ENCODE measurements around the gene CCDC88C.

CCDC88C gene

GRCh38 chr14:91331721-91332120 lies 85.9 kb downstream of the CCDC88C start:
- Histone ChIP-seq H4K8ac (ENCODE audit: low read depth, low read length) (no peak overlapping the region), H3K4ac (ENCODE audit: low read depth, low read length) (no peak overlapping the region), H3K18ac (ENCODE audit: low read length) (no peak overlapping the region), H2AK5ac (ENCODE audit: low read length) (no peak overlapping the region), H3K27ac (ENCODE audit: low read depth, low read length) (no peak overlapping the region), H3K79me2 (ENCODE audit: control insufficient read depth, insufficient read depth, low read length, poor library complexity) (no peaks in the 10 kb centered on the region), H3K4me2 (ENCODE audit: low read length) (no peak overlapping the region), H3K79me1 (ENCODE audit: low read length) (no peaks in the 10 kb centered on the region), H3K4me3 (ENCODE audit: low read depth, low read length) (no peak overlapping the region), H3K14ac (ENCODE audit: low read length) (no peak overlapping the region), H3K9ac (ENCODE audit: low read length) (no peak overlapping the region), H3K9me3 (ENCODE audit: insufficient read depth, low read depth, low read length) (no peaks in the 10 kb centered on the region), H4K91ac (ENCODE audit: low read depth, low read length) (no peak overlapping the region), H2BK5ac (ENCODE audit: low read depth, low read length, poor library complexity) (no peak overlapping the region), H3K23ac (ENCODE audit: low read length) (no peak overlapping the region), H3K4me1 (ENCODE audit: control insufficient read depth in 1 of 2, insufficient read depth in 2 of 2, low read length in 2 of 2) (peaks cover 3 to 6% of the 10 kb centered on the region in 2 experiments), H4K12ac (ENCODE audit: low read depth, low read length) (no peak overlapping the region), H3K36me3 (ENCODE audit: control insufficient read depth in 1 of 2, insufficient read depth in 2 of 2, low read length in 2 of 2) (no peaks in the 10 kb centered on the region), H2BK120ac (ENCODE audit: insufficient read depth, low read length, poor library complexity) (no peak overlapping the region), H2AFZ (ENCODE audit: insufficient read depth, low read length, poor library complexity) (no peak overlapping the region), H3K27me3 (ENCODE audit: insufficient read depth, low read length) (no peaks in the 10 kb centered on the region), H2BK12ac (ENCODE audit: low read length) (no peak overlapping the region)
- no peak for DNase-seq
- no CpG with 5 or more reads among the region's 3 CpGs for WGBS (ENCODE audit: extremely low coverage, insufficient coverage, insufficient read length)

DNA sequence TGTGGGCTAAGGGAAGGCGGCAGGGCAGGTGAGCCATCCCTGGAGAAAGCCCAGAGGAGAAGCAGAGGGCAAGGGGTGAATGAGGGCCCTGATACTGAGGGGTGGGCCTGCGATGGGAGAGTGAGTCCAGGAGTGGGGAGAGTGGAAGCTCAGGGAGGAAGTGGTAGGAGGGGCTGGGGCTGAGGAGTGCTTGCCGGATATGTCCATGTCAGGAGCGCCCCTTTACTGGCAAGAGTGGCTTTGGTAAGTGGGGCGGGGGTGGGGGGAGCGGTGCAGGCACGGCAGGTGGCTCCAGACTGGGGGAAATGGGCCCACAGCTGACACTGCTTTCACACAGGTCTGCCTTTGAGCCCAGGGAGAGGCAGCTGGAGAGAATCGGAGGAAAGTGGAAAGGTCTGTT lies 86.8 kb downstream of the CCDC88C start:
- Histone ChIP-seq H3K4ac (ENCODE audit: low read depth, low read length) (no peak overlapping the region), H2AK5ac (ENCODE audit: low read length) (no peak overlapping the region), H3K27me3 (ENCODE audit: insufficient read depth, low read length) (no peaks in the 10 kb centered on the region), H2AFZ (ENCODE audit: insufficient read depth, low read length, poor library complexity) (peak overlapping the region; percentile 56), H4K91ac (ENCODE audit: low read depth, low read length) (no peak overlapping the region), H3K27ac (ENCODE audit: low read depth, low read length) (no peak overlapping the region), H3K4me1 (ENCODE audit: control insufficient read depth in 1 of 2, insufficient read depth in 2 of 2, low read length in 2 of 2) (peaks cover 3 to 6% of the 10 kb centered on the region in 2 experiments), H3K18ac (ENCODE audit: low read length) (no peak overlapping the region), H3K4me2 (ENCODE audit: low read length) (no peak overlapping the region), H3K14ac (ENCODE audit: low read length) (no peak overlapping the region), H3K9ac (ENCODE audit: low read length) (no peak overlapping the region), H2BK12ac (ENCODE audit: low read length) (no peak overlapping the region), H3K4me3 (ENCODE audit: low read depth, low read length) (no peak overlapping the region), H3K9me3 (ENCODE audit: insufficient read depth, low read depth, low read length) (no peaks in the 10 kb centered on the region), H2BK120ac (ENCODE audit: insufficient read depth, low read length, poor library complexity) (no peak overlapping the region), H3K36me3 (ENCODE audit: control insufficient read depth in 1 of 2, insufficient read depth in 2 of 2, low read length in 2 of 2) (no peaks in the 10 kb centered on the region), H2BK5ac (ENCODE audit: low read depth, low read length, poor library complexity) (no peak overlapping the region), H3K79me2 (ENCODE audit: control insufficient read depth, insufficient read depth, low read length, poor library complexity) (no peaks in the 10 kb centered on the region), H4K8ac (ENCODE audit: low read depth, low read length) (no peak overlapping the region), H4K12ac (ENCODE audit: low read depth, low read length) (no peak overlapping the region), H3K79me1 (ENCODE audit: low read length) (no peaks in the 10 kb centered on the region), H3K23ac (ENCODE audit: low read length) (no peak overlapping the region)
- DNase-seq = no peak
- no CpG with 5 or more reads among the region's 8 CpGs for WGBS (ENCODE audit: extremely low coverage, insufficient coverage, insufficient read length)

DNA sequence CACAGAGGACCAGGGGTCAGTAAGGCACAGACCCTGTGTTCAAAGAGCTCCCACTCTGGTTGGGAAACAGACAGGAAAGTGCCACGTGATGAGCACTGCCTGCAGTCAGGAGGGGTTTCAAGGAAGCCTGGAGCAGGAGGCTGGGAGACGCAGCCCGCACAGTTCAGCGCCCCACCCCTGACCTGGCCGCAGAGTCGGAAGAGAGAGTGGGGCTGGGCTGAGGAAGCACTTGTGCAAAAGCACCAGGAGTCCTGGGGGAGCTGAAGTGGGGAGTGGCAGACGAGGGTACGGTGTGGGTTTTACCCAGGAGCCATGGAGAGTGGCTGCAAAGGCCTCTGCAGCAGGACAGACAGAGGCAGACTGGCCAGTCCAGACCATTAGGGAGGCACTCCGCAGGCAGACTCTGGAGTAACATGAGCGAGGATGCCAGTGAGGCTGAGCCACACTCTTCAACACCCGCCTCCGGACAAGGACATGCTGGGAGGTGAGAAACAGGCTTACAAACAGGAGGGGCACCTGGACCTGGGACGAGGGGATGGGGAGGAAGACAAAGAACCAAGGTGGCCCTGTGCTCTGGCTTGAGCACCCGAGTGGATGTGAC lies 87.4 kb downstream of the CCDC88C start:
- H3K27ac ChIP-seq (ENCODE audit: low read depth, low read length) = no peak overlapping the region
- H2AK5ac ChIP-seq (ENCODE audit: low read length) = no peak overlapping the region
- no peak overlapping the region for H4K12ac ChIP-seq (ENCODE audit: low read depth, low read length)
- peaks cover 3 to 6% of the 10 kb centered on the region in 2 experiments for H3K4me1 ChIP-seq (ENCODE audit: control insufficient read depth in 1 of 2, insufficient read depth in 2 of 2, low read length in 2 of 2)
- no peak overlapping the region for H3K18ac ChIP-seq (ENCODE audit: low read length)
- no peak overlapping the region for H3K4me3 ChIP-seq (ENCODE audit: low read depth, low read length)
- H3K36me3 ChIP-seq (ENCODE audit: control insufficient read depth in 1 of 2, insufficient read depth in 2 of 2, low read length in 2 of 2) = no peaks in the 10 kb centered on the region
- H2BK120ac ChIP-seq (ENCODE audit: insufficient read depth, low read length, poor library complexity) = no peak overlapping the region
- H4K91ac ChIP-seq (ENCODE audit: low read depth, low read length) = no peak overlapping the region
- no peak overlapping the region for H3K9ac ChIP-seq (ENCODE audit: low read length)
- H2AFZ ChIP-seq (ENCODE audit: insufficient read depth, low read length, poor library complexity) = no peak overlapping the region
- no peak overlapping the region for H3K14ac ChIP-seq (ENCODE audit: low read length)
- WGBS (ENCODE audit: extremely low coverage, insufficient coverage, insufficient read length) = no CpG with 5 or more reads among the region's 14 CpGs
- no peaks in the 10 kb centered on the region for H3K79me1 ChIP-seq (ENCODE audit: low read length)
- no peak overlapping the region for H3K23ac ChIP-seq (ENCODE audit: low read length)
- no peak overlapping the region for H2BK12ac ChIP-seq (ENCODE audit: low read length)
- H3K9me3 ChIP-seq (ENCODE audit: insufficient read depth, low read depth, low read length) = no peaks in the 10 kb centered on the region
- H3K27me3 ChIP-seq (ENCODE audit: insufficient read depth, low read length) = no peaks in the 10 kb centered on the region
- DNase-seq = no peak
- no peak overlapping the region for H3K4ac ChIP-seq (ENCODE audit: low read depth, low read length)
- no peak overlapping the region for H3K4me2 ChIP-seq (ENCODE audit: low read length)
- no peaks in the 10 kb centered on the region for H3K79me2 ChIP-seq (ENCODE audit: control insufficient read depth, insufficient read depth, low read length, poor library complexity)
- H2BK5ac ChIP-seq (ENCODE audit: low read depth, low read length, poor library complexity) = no peak overlapping the region
- H4K8ac ChIP-seq (ENCODE audit: low read depth, low read length) = no peak overlapping the region

GRCh38 chr14:91329486-91330014 lies 88.1 kb downstream of the CCDC88C start:
- H3K79me2 ChIP-seq (ENCODE audit: control insufficient read depth, insufficient read depth, low read length, poor library complexity) = no peaks in the 10 kb centered on the region
- DNase-seq = no peak
- H2AFZ ChIP-seq (ENCODE audit: insufficient read depth, low read length, poor library complexity) = no peak overlapping the region
- no peak overlapping the region for H3K4me2 ChIP-seq (ENCODE audit: low read length)
- H3K79me1 ChIP-seq (ENCODE audit: low read length) = no peaks in the 10 kb centered on the region
- H3K18ac ChIP-seq (ENCODE audit: low read length) = no peak overlapping the region
- H3K36me3 ChIP-seq (ENCODE audit: control insufficient read depth in 1 of 2, insufficient read depth in 2 of 2, low read length in 2 of 2) = no peaks in the 10 kb centered on the region
- H3K27ac ChIP-seq (ENCODE audit: low read depth, low read length) = no peak overlapping the region
- H3K4me3 ChIP-seq (ENCODE audit: low read depth, low read length) = no peak overlapping the region
- no peak overlapping the region for H3K4ac ChIP-seq (ENCODE audit: low read depth, low read length)
- H3K23ac ChIP-seq (ENCODE audit: low read length) = no peak overlapping the region
- no peaks in the 10 kb centered on the region for H3K9me3 ChIP-seq (ENCODE audit: insufficient read depth, low read depth, low read length)
- no peak overlapping the region for H2BK12ac ChIP-seq (ENCODE audit: low read length)
- H4K91ac ChIP-seq (ENCODE audit: low read depth, low read length) = no peak overlapping the region
- H2BK5ac ChIP-seq (ENCODE audit: low read depth, low read length, poor library complexity) = no peak overlapping the region
- no peak overlapping the region for H4K8ac ChIP-seq (ENCODE audit: low read depth, low read length)
- no peak overlapping the region for H3K14ac ChIP-seq (ENCODE audit: low read length)
- no peak overlapping the region for H4K12ac ChIP-seq (ENCODE audit: low read depth, low read length)
- no peak overlapping the region for H2BK120ac ChIP-seq (ENCODE audit: insufficient read depth, low read length, poor library complexity)
- WGBS (ENCODE audit: extremely low coverage, insufficient coverage, insufficient read length) = no CpG with 5 or more reads among the region's 3 CpGs
- peaks cover 3 to 6% of the 10 kb centered on the region in 2 experiments for H3K4me1 ChIP-seq (ENCODE audit: control insufficient read depth in 1 of 2, insufficient read depth in 2 of 2, low read length in 2 of 2)
- no peak overlapping the region for H3K9ac ChIP-seq (ENCODE audit: low read length)
- H3K27me3 ChIP-seq (ENCODE audit: insufficient read depth, low read length) = no peaks in the 10 kb centered on the region
- no peak overlapping the region for H2AK5ac ChIP-seq (ENCODE audit: low read length)

Measured in trophoblast cell (in vitro differentiated cells and primary cell).